HEK293 (cell line): ENCODE results near the gene CREM.

Source experiments
- CTCF ChIA-PET: fragments of 350-600 bp; formaldehyde crosslinking; extraction: SDS; loops from one replicate; lab custom pipeline; 2021; ENCODE audit warnings: antibody characterized with exemption; lab: Yijun Ruan, JAX
- POLR2A ChIA-PET: fragments of 300-600 bp; formaldehyde crosslinking; extraction: SDS; loops from one replicate; lab custom pipeline; 2020; ENCODE audit warnings: antibody characterized with exemption, inconsistent platforms; lab: Yijun Ruan, JAX
- H3K27ac ChIP-seq: fragments of 200-500 bp; sonication (Bioruptor generic); 2 replicates; pipeline ENCODE4 v1.5.1; 2014; ENCODE audit warnings: low read depth, low read length, control low read depth, inconsistent platforms; ENCODE audit errors: extremely low read depth
- H3K36me3 ChIP-seq, 2 experiments: fragments of 200-500 bp in 1 of 2; sonication (Bioruptor generic) in 1 of 2; 1 replicate in 1 of 2; 2 replicates in 1 of 2; pipeline ENCODE4 v1.5.1; 2014 to 2017; ENCODE audit warnings: inconsistent platforms in 2 of 2, low read length in 2 of 2; ENCODE audit not compliant: control insufficient read depth in 2 of 2, insufficient read depth in 1 of 2
- H3K4me1 ChIP-seq: fragments of 200-500 bp; sonication (Bioruptor generic); 2 replicates; pipeline ENCODE4 v1.5.1; 2014; ENCODE audit warnings: mild to moderate bottlenecking, low read length, inconsistent platforms; ENCODE audit not compliant: control insufficient read depth, insufficient read depth
- H3K4me3 ChIP-seq: 2 replicates; pipeline ENCODE4 v1.5.1; 2011; ENCODE audit warnings: low read depth, mild to moderate bottlenecking, control low read depth, low read length, moderate library complexity
- H3K9me3 ChIP-seq: fragments of 200-500 bp; sonication (Bioruptor generic); 2 replicates; pipeline ENCODE4 v1.5.1; 2014; ENCODE audit warnings: low read depth, low read length, inconsistent platforms; ENCODE audit not compliant: control insufficient read depth, insufficient read depth
- GLI4 ChIP-seq: fragments of 450-650 bp; formaldehyde crosslinking; IDR thresholded peaks from 2 replicates; pipeline ENCODE4 v1.5.1; 2016; ENCODE audit warnings: missing biosample characterization, missing genetic modification characterization
- KLF7 ChIP-seq: fragments of 450-650 bp; formaldehyde crosslinking; IDR thresholded peaks from 2 replicates; pipeline ENCODE4 v1.5.1; 2016; ENCODE audit warnings: missing biosample characterization, missing genetic modification characterization, borderline replicate concordance
- YY2 ChIP-seq: fragments of 450-650 bp; formaldehyde crosslinking; IDR thresholded peaks from 2 replicates; pipeline ENCODE4 v1.5.1; 2016; ENCODE audit warnings: missing biosample characterization, missing genetic modification characterization
- ZBTB17 ChIP-seq: fragments of 450-650 bp; formaldehyde crosslinking; IDR thresholded peaks from 2 replicates; pipeline ENCODE4 v1.5.1; 2016; ENCODE audit warnings: missing biosample characterization, missing genetic modification characterization
- ZEB2 ChIP-seq: fragments of 450-650 bp; formaldehyde crosslinking; IDR thresholded peaks from 2 replicates; pipeline ENCODE4 v1.5.1; 2016; ENCODE audit warnings: missing biosample characterization, missing genetic modification characterization
- ZNF266 ChIP-seq: fragments of 450-650 bp; formaldehyde crosslinking; IDR thresholded peaks from 2 replicates; pipeline ENCODE4 v1.5.1; 2016; ENCODE audit warnings: missing biosample characterization, missing genetic modification characterization, low read depth
- ZNF416 ChIP-seq: fragments of 450-650 bp; formaldehyde crosslinking; IDR thresholded peaks from 2 replicates; pipeline ENCODE4 v1.5.1; 2016; ENCODE audit warnings: missing biosample characterization, missing genetic modification characterization
- ZNF48 ChIP-seq: fragments of 450-650 bp; formaldehyde crosslinking; IDR thresholded peaks from 2 replicates; pipeline ENCODE4 v1.5.1; 2016; ENCODE audit warnings: missing biosample characterization, missing genetic modification characterization
- ZNF501 ChIP-seq: fragments of 450-650 bp; formaldehyde crosslinking; IDR thresholded peaks from 2 replicates; pipeline ENCODE4 v1.5.1; 2016; ENCODE audit warnings: missing biosample characterization, missing genetic modification characterization
- ZNF514 ChIP-seq: fragments of 450-650 bp; formaldehyde crosslinking; IDR thresholded peaks from 2 replicates; pipeline ENCODE4 v1.5.1; 2016; ENCODE audit warnings: missing biosample characterization, missing genetic modification characterization
- ZNF544 ChIP-seq: fragments of 450-650 bp; formaldehyde crosslinking; IDR thresholded peaks from 2 replicates; pipeline ENCODE4 v1.5.0; 2017; ENCODE audit warnings: missing biosample characterization, missing genetic modification characterization
- ZNF623 ChIP-seq: fragments of 450-650 bp; formaldehyde crosslinking; IDR thresholded peaks from 2 replicates; pipeline ENCODE4 v1.5.1; 2016; ENCODE audit warnings: missing biosample characterization, missing genetic modification characterization
- ZNF654 ChIP-seq: fragments of 450-650 bp; formaldehyde crosslinking; IDR thresholded peaks from 2 replicates; pipeline ENCODE4 v1.5.1; 2016; ENCODE audit warnings: low read depth, missing biosample characterization, missing genetic modification characterization
- ZNF791 ChIP-seq: fragments of 450-650 bp; formaldehyde crosslinking; IDR thresholded peaks from 2 replicates; pipeline ENCODE4 v1.5.1; 2016; ENCODE audit warnings: missing biosample characterization, missing genetic modification characterization
- ZNF837 ChIP-seq: fragments of 450-650 bp; formaldehyde crosslinking; IDR thresholded peaks from 2 replicates; pipeline ENCODE4 v1.5.1; 2016; ENCODE audit warnings: missing biosample characterization, missing genetic modification characterization
- TF ChIP-seq, protein P1 (sequence below): fragments of 450-650 bp; formaldehyde crosslinking; IDR thresholded peaks from 2 replicates; pipeline ENCODE4 v1.5.1; 2016; ENCODE audit warnings: missing biosample characterization, missing genetic modification characterization
- TF ChIP-seq, protein P2 (sequence below): fragments of 450-650 bp; formaldehyde crosslinking; IDR thresholded peaks from 2 replicates; pipeline ENCODE4 v1.5.1; 2016; ENCODE audit warnings: missing biosample characterization, missing genetic modification characterization
- TF ChIP-seq, protein P3 (sequence below): fragments of 450-650 bp; formaldehyde crosslinking; optimal IDR thresholded peaks from 2 replicates; pipeline ENCODE3; 2016; ENCODE audit warnings: missing biosample characterization, mild to moderate bottlenecking, missing genetic modification characterization
- TF ChIP-seq, protein P4 (sequence below): fragments of 450-650 bp; formaldehyde crosslinking; IDR thresholded peaks from 2 replicates; pipeline ENCODE4 v1.5.1; 2016; ENCODE audit warnings: missing biosample characterization, missing genetic modification characterization
- TF ChIP-seq, protein P5 (sequence below): fragments of 450-650 bp; formaldehyde crosslinking; IDR thresholded peaks from 2 replicates; pipeline ENCODE4 v1.5.1; 2016; ENCODE audit warnings: missing biosample characterization, missing genetic modification characterization

CREM gene

DNA sequence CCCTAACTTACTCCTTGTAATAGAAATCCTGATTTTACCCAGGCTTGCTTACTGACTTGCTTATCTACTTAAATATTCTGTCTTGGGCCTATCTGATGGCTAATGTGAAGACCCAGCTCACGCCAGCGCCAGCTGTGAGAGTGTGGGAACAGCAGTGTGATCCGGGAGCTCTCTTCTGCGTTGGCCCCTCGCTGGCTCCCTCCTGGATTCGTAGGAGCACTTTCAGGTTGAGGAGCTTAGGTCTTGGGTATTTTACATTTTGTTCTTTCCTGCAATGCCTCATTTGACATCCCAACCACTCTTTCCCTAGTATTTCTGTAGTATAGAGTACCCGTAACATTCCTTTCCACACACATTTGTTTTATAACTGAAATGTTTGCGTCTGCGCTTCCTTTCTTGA lies 51.7 kb downstream of the CREM start:
- TF ChIP-seq ZNF416 (tag by site-specific recombination) (no peak), GLI4 (tag by site-specific recombination) (no peak), ZNF48 (no peak), ZBTB17 (no peak), ZEB2 (tag by site-specific recombination) (no peak), KLF7 (tag by site-specific recombination) (no peak), YY2 (tag by site-specific recombination) (no peak), ZNF514 (tag by site-specific recombination) (no peak), ZNF791 (no peak), ZNF837 (tag by site-specific recombination) (no peak), ZNF544 (no peak), ZNF266 (no peak), ZNF654 (tag by site-specific recombination) (no peak)
- TF ChIP-seq, protein P1, sequence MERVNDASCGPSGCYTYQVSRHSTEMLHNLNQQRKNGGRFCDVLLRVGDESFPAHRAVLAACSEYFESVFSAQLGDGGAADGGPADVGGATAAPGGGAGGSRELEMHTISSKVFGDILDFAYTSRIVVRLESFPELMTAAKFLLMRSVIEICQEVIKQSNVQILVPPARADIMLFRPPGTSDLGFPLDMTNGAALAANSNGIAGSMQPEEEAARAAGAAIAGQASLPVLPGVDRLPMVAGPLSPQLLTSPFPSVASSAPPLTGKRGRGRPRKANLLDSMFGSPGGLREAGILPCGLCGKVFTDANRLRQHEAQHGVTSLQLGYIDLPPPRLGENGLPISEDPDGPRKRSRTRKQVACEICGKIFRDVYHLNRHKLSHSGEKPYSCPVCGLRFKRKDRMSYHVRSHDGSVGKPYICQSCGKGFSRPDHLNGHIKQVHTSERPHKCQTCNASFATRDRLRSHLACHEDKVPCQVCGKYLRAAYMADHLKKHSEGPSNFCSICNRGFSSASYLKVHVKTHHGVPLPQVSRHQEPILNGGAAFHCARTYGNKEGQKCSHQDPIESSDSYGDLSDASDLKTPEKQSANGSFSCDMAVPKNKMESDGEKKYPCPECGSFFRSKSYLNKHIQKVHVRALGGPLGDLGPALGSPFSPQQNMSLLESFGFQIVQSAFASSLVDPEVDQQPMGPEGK (tag by site-specific recombination): no peak
- TF ChIP-seq, protein P2, sequence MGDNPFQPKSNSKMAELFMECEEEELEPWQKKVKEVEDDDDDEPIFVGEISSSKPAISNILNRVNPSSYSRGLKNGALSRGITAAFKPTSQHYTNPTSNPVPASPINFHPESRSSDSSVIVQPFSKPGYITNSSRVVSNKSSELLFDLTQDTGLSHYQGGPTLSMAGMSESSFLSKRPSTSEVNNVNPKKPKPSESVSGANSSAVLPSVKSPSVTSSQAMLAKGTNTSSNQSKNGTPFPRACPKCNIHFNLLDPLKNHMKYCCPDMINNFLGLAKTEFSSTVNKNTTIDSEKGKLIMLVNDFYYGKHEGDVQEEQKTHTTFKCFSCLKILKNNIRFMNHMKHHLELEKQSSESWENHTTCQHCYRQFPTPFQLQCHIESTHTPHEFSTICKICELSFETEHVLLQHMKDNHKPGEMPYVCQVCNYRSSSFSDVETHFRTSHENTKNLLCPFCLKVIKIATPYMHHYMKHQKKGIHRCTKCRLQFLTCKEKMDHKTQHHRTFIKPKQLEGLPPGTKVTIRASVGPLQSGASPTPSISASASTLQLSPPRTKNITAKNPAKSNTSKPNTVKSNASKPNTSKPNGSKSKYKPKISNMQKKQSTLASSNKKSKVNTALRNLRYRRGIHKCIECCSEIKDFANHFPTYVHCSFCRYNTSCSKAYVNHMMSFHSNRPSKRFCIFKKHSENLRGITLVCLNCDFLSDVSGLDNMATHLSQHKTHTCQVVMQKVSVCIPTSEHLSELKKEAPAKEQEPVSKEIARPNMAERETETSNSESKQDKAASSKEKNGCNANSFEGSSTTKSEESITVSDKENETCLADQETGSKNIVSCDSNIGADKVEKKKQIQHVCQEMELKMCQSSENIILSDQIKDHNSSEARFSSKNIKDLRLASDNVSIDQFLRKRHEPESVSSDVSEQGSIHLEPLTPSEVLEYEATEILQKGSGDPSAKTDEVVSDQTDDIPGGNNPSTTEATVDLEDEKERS: no peak
- TF ChIP-seq, protein P3, sequence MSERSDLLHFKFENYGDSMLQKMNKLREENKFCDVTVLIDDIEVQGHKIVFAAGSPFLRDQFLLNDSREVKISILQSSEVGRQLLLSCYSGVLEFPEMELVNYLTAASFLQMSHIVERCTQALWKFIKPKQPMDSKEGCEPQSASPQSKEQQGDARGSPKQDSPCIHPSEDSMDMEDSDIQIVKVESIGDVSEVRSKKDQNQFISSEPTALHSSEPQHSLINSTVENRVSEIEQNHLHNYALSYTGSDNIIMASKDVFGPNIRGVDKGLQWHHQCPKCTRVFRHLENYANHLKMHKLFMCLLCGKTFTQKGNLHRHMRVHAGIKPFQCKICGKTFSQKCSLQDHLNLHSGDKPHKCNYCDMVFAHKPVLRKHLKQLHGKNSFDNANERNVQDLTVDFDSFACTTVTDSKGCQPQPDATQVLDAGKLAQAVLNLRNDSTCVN: no peak
- ChIA-PET CTCF (no interaction called here), POLR2A (no interaction called here)
- Histone ChIP-seq H3K27ac (no peak overlapping the region), H3K36me3 (peaks cover 0 to 4% of the 10 kb centered on the region in 2 experiments; a peak in 1 of 3 replicates), H3K9me3 (no peaks in the 10 kb centered on the region), H3K4me1 (no peaks in the 10 kb centered on the region), H3K4me3 (no peak overlapping the region)

DNA sequence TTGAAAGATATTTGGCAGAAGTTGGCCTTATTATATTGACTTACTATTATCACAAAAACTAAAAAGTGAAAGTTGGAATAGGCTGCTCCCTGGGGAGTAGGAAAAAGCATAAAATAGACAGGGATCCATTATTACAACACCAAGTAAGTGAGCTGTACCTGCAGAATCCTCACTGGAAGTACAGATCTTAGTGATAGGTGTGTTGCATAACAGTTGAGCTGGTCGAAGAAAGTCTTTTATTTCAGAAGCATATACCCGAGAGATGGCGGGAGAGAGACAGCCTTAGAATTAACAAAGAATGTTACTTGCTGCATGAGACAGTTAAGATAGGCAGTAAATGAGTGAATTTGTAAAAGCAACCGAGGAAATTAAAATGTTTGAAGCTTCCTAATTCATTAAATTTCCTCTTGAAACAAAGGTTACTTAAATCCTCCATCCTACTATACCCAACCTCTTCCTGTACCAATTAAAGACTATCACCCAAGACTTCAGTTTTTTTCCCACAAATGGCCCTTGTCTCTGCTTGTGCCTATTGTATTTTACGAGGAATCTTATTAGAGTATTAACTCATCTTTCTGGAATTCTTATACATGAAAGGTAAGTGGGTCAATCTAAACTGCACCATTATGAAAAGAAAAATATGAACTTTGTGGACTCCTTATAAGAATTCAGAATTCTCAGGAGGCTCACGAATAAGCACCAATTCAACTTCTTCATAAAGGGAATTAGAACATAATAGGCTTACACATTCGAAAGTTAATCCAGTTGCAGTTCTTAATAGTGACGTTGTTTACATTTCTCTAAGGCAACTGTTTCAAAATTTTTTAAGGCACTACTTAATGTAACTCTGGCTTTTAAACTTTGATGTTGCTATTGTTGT lies 56.2 kb downstream of the CREM start:
- no peak for TF ChIP-seq ZNF623 (tag by site-specific recombination)
- TF ChIP-seq ZNF501: no peak
- TF ChIP-seq, protein P4, sequence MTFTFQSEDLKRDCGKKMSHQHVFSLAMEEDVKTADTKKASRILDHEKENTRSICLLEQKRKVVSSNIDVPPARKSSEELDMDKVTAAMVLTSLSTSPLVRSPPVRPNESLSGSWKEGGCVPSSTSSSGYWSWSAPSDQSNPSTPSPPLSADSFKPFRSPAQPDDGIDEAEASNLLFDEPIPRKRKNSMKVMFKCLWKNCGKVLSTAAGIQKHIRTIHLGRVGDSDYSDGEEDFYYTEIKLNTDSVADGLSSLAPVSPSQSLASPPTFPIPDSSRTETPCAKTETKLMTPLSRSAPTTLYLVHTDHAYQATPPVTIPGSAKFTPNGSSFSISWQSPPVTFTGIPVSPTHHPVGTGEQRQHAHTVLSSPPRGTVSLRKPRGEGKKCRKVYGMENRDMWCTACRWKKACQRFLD (tag by site-specific recombination): no peak
- TF ChIP-seq, protein P5, sequence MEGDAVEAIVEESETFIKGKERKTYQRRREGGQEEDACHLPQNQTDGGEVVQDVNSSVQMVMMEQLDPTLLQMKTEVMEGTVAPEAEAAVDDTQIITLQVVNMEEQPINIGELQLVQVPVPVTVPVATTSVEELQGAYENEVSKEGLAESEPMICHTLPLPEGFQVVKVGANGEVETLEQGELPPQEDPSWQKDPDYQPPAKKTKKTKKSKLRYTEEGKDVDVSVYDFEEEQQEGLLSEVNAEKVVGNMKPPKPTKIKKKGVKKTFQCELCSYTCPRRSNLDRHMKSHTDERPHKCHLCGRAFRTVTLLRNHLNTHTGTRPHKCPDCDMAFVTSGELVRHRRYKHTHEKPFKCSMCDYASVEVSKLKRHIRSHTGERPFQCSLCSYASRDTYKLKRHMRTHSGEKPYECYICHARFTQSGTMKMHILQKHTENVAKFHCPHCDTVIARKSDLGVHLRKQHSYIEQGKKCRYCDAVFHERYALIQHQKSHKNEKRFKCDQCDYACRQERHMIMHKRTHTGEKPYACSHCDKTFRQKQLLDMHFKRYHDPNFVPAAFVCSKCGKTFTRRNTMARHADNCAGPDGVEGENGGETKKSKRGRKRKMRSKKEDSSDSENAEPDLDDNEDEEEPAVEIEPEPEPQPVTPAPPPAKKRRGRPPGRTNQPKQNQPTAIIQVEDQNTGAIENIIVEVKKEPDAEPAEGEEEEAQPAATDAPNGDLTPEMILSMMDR (tag by site-specific recombination): no peak
- TF ChIP-seq, all 188 proteins: peak for 0
- CTCF ChIA-PET: interaction anchor here (0.7 to 1.2 kb wide), 2 partner anchors 13 to 57 kb away, joined by 3 read pairs; no protein-coding TSS in a partner anchor
- Histone ChIP-seq H3K36me3 (peaks cover 0 to 4% of the 10 kb centered on the region in 2 experiments; a peak in 2 of 3 replicates), H3K27ac (no peak overlapping the region), H3K4me1 (no peaks in the 10 kb centered on the region), H3K9me3 (no peaks in the 10 kb centered on the region), H3K4me3 (no peak overlapping the region)
- POLR2A ChIA-PET: interaction anchor here (2.0 kb wide), 1 partner anchor 13 kb away, joined by 7 read pairs; no protein-coding TSS in a partner anchor
